Epithelial cell of proximal tubule (primary cell): ENCODE measurements around the gene KRTAP11-1. TPM values are rescaled to one million over a fixed set of nuclear protein-coding genes. Genes with fewer than 3 reads are reported as not detected.

Experiments
- DNase-seq: peaks from one replicate; pipeline ENCODE4 v3.0.0-alpha.2; 2011; ENCODE audit warnings: low read depth
- H3K4me3 ChIP-seq: 2 replicates; pipeline ENCODE4 v1.5.1; 2011; ENCODE audit warnings: low read depth, mild to moderate bottlenecking, low read length
- total RNA-seq: library from RNA; depleted of rRNA; stranded (reverse); fragments of >200 nt; gene quantifications from 2 replicates; pipeline ENCODE4 v1.2.3, GENCODE V29; 2015
- TF ChIP-seq, protein P1 (sequence below): conservative IDR thresholded peaks from 2 replicates; pipeline ENCODE4 v1.5.1; 2012; ENCODE audit warnings: low read depth, mild to moderate bottlenecking, low read length

Gene KRTAP11-1, protein sequence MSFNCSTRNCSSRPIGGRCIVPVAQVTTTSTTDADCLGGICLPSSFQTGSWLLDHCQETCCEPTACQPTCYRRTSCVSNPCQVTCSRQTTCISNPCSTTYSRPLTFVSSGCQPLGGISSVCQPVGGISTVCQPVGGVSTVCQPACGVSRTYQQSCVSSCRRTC
- total RNA-seq, result not detected in 2 replicates

GRCh38 chr21:30881480-30881879 lies at the start of gene KRTAP11-1:
KRTAP11-1 (minus strand) TSS chr21:30881580; CDS start chr21:30881524, 56 bp downstream.
- TF ChIP-seq, protein P1, sequence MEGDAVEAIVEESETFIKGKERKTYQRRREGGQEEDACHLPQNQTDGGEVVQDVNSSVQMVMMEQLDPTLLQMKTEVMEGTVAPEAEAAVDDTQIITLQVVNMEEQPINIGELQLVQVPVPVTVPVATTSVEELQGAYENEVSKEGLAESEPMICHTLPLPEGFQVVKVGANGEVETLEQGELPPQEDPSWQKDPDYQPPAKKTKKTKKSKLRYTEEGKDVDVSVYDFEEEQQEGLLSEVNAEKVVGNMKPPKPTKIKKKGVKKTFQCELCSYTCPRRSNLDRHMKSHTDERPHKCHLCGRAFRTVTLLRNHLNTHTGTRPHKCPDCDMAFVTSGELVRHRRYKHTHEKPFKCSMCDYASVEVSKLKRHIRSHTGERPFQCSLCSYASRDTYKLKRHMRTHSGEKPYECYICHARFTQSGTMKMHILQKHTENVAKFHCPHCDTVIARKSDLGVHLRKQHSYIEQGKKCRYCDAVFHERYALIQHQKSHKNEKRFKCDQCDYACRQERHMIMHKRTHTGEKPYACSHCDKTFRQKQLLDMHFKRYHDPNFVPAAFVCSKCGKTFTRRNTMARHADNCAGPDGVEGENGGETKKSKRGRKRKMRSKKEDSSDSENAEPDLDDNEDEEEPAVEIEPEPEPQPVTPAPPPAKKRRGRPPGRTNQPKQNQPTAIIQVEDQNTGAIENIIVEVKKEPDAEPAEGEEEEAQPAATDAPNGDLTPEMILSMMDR, result no peak
- DNase-seq, result no peak
- H3K4me3 ChIP-seq, result no peak within 1 kb of the TSS

DNA sequence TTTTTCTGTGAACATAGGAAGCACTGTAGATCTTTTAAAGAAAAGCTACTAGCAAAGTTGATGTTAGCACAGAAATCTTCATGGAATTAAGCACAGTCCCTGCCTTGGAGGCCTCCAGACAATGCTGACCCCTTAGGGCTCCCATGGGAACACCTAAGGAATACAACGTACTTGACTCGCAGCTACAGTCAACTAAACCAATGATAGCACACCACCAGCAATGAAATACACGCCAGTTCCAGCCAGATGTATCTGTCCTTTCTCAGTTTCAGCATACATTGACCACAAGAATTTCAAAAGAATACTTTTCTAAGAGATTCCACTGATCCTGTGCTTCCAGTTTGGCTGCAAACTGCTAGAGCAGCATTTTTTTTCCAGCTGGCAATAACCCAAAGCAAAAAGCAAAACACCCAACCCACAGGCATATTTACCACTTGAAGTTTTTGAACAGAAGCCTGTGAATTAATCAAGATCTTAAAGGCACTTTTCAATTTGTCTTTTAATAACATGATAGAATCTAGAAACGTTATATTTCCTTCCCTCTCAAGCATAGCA lies 42.8 kb upstream of the KRTAP11-1 start:
- no peak for DNase-seq
- H3K4me3 ChIP-seq, result no peak overlapping the region
- TF ChIP-seq, protein P1, result no peak

DNA sequence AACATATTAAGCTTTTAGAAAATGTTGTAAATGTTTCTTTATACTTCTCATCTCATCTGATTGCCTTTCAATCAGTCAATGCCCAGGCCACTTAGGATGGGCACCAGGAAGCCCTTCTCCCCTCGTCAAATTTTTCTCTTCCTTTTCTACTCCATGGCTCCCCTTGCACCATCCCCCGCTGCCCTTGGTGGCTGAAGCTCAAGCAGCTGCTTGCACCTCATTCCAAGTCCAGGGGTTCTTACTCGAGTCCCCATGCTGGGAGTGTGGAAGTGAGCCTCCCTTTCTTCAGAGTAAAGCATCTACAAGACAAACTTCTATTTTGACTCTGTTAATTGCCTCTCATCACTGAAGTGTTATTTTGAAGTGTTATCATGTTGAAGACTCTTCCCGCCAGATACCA lies 39.7 kb upstream of the KRTAP11-1 start:
- H3K4me3 ChIP-seq, result no peak overlapping the region
- no peak for DNase-seq
- TF ChIP-seq, protein P1, result no peak

GRCh38 chr21:30917557-30917956 lies 36.2 kb upstream of the KRTAP11-1 start:
- TF ChIP-seq, protein P1, result no peak

GRCh38 chr21:30900881-30901280 lies 19.5 kb upstream of the KRTAP11-1 start:
- TF ChIP-seq, protein P1, result no peak
- no peak for DNase-seq
- H3K4me3 ChIP-seq, result no peak overlapping the region

More at GRCh38 chr21:30917557-30917956, 36.2 kb upstream of the KRTAP11-1 start:
- no peak overlapping the region for H3K4me3 ChIP-seq
- DNase-seq, result no peak

- H3K4me3 ChIP-seq, result no peak overlapping the region
- no peak for DNase-seq
- TF ChIP-seq, protein P1, result no peak
Measured at GRCh38 chr21:30882866-30883597, 1.7 kb upstream of the KRTAP11-1 start.
